Measurements from ENCODE around the gene FAM120AOS.

FAM120AOS gene

GRCh38 chr9:93419023-93419422, 34.4 kb downstream of the FAM120AOS start:
- Histone ChIP-seq H3K36me3 (ENCODE audit: control insufficient read depth in 1 of 2, insufficient read depth in 2 of 2, low read length in 2 of 2) (no peaks in the 10 kb centered on the region), H3K4ac (ENCODE audit: low read depth, low read length) (no peak overlapping the region), H2BK12ac (ENCODE audit: low read length) (no peak overlapping the region), H2BK5ac (ENCODE audit: low read depth, low read length, poor library complexity) (no peak overlapping the region), H3K23ac (ENCODE audit: low read length) (no peak overlapping the region), H3K18ac (ENCODE audit: low read length) (no peak overlapping the region), H3K79me2 (ENCODE audit: control insufficient read depth, insufficient read depth, low read length, poor library complexity) (no peaks in the 10 kb centered on the region), H3K27me3 (ENCODE audit: insufficient read depth, low read length) (no peaks in the 10 kb centered on the region), H4K91ac (ENCODE audit: low read depth, low read length) (no peak overlapping the region), H3K4me1 (ENCODE audit: control insufficient read depth in 1 of 2, insufficient read depth in 2 of 2, low read length in 2 of 2) (peaks cover 11 to 15% of the 10 kb centered on the region in 2 experiments), H3K4me3 (ENCODE audit: low read depth, low read length) (no peak overlapping the region), H3K79me1 (ENCODE audit: low read length) (no peaks in the 10 kb centered on the region), H4K12ac (ENCODE audit: low read depth, low read length) (no peak overlapping the region), H4K8ac (ENCODE audit: low read depth, low read length) (no peak overlapping the region), H3K9me3 (ENCODE audit: insufficient read depth, low read depth, low read length) (peaks cover 8% of the 10 kb centered on the region), H3K14ac (ENCODE audit: low read length) (no peak overlapping the region), H2BK120ac (ENCODE audit: insufficient read depth, low read length, poor library complexity) (no peak overlapping the region), H3K27ac (ENCODE audit: low read depth, low read length) (no peak overlapping the region), H3K9ac (ENCODE audit: low read length) (no peak overlapping the region), H3K4me2 (ENCODE audit: low read length) (no peak overlapping the region), H2AK5ac (ENCODE audit: low read length) (no peak overlapping the region), H2AFZ (ENCODE audit: insufficient read depth, low read length, poor library complexity) (no peak overlapping the region)
- no CpG with 5 or more reads among the region's 1 CpG for WGBS (ENCODE audit: extremely low coverage, insufficient coverage, insufficient read length)
- DNase-seq, result no peak

GRCh38 chr9:93417538-93417937, 35.8 kb downstream of the FAM120AOS start:
- Histone ChIP-seq H3K23ac (ENCODE audit: low read length) (no peak overlapping the region), H2BK5ac (ENCODE audit: low read depth, low read length, poor library complexity) (no peak overlapping the region), H3K14ac (ENCODE audit: low read length) (no peak overlapping the region), H2BK120ac (ENCODE audit: insufficient read depth, low read length, poor library complexity) (no peak overlapping the region), H2BK12ac (ENCODE audit: low read length) (no peak overlapping the region), H2AK5ac (ENCODE audit: low read length) (no peak overlapping the region), H3K18ac (ENCODE audit: low read length) (no peak overlapping the region), H3K9ac (ENCODE audit: low read length) (no peak overlapping the region), H3K79me2 (ENCODE audit: control insufficient read depth, insufficient read depth, low read length, poor library complexity) (no peaks in the 10 kb centered on the region), H4K91ac (ENCODE audit: low read depth, low read length) (no peak overlapping the region), H3K79me1 (ENCODE audit: low read length) (no peaks in the 10 kb centered on the region), H2AFZ (ENCODE audit: insufficient read depth, low read length, poor library complexity) (no peak overlapping the region), H3K4me2 (ENCODE audit: low read length) (no peak overlapping the region), H3K27me3 (ENCODE audit: insufficient read depth, low read length) (no peaks in the 10 kb centered on the region), H3K4me3 (ENCODE audit: low read depth, low read length) (no peak overlapping the region), H3K4me1 (ENCODE audit: control insufficient read depth in 1 of 2, insufficient read depth in 2 of 2, low read length in 2 of 2) (peaks cover 11 to 15% of the 10 kb centered on the region in 2 experiments), H4K8ac (ENCODE audit: low read depth, low read length) (no peak overlapping the region), H3K9me3 (ENCODE audit: insufficient read depth, low read depth, low read length) (peaks cover 8% of the 10 kb centered on the region), H3K36me3 (ENCODE audit: control insufficient read depth in 1 of 2, insufficient read depth in 2 of 2, low read length in 2 of 2) (no peaks in the 10 kb centered on the region), H3K4ac (ENCODE audit: low read depth, low read length) (no peak overlapping the region), H3K27ac (ENCODE audit: low read depth, low read length) (no peak overlapping the region), H4K12ac (ENCODE audit: low read depth, low read length) (no peak overlapping the region)
- WGBS (ENCODE audit: extremely low coverage, insufficient coverage, insufficient read length), result no CpG with 5 or more reads among the region's 1 CpG
- no peak for DNase-seq

- Histone ChIP-seq H4K12ac (ENCODE audit: low read depth, low read length) (no peak overlapping the region), H3K79me1 (ENCODE audit: low read length) (no peaks in the 10 kb centered on the region), H2BK12ac (ENCODE audit: low read length) (no peak overlapping the region), H3K23ac (ENCODE audit: low read length) (no peak overlapping the region), H2BK5ac (ENCODE audit: low read depth, low read length, poor library complexity) (peak overlapping the region; percentile 31), H2BK120ac (ENCODE audit: insufficient read depth, low read length, poor library complexity) (no peak overlapping the region), H3K27me3 (ENCODE audit: insufficient read depth, low read length) (no peaks in the 10 kb centered on the region), H4K91ac (ENCODE audit: low read depth, low read length) (no peak overlapping the region), H2AFZ (ENCODE audit: insufficient read depth, low read length, poor library complexity) (no peak overlapping the region), H3K27ac (ENCODE audit: low read depth, low read length) (peak overlapping the region; percentile 40), H4K8ac (ENCODE audit: low read depth, low read length) (no peak overlapping the region), H3K4ac (ENCODE audit: low read depth, low read length) (no peak overlapping the region), H3K4me2 (ENCODE audit: low read length) (peak overlapping the region; percentile 28), H2AK5ac (ENCODE audit: low read length) (no peak overlapping the region), H3K79me2 (ENCODE audit: control insufficient read depth, insufficient read depth, low read length, poor library complexity) (no peaks in the 10 kb centered on the region), H3K18ac (ENCODE audit: low read length) (no peak overlapping the region), H3K36me3 (ENCODE audit: control insufficient read depth in 1 of 2, insufficient read depth in 2 of 2, low read length in 2 of 2) (no peaks in the 10 kb centered on the region), H3K4me3 (ENCODE audit: low read depth, low read length) (no peak overlapping the region), H3K9me3 (ENCODE audit: insufficient read depth, low read depth, low read length) (peaks cover 8% of the 10 kb centered on the region), H3K9ac (ENCODE audit: low read length) (no peak overlapping the region), H3K4me1 (ENCODE audit: control insufficient read depth in 1 of 2, insufficient read depth in 2 of 2, low read length in 2 of 2) (peaks cover 11 to 15% of the 10 kb centered on the region in 2 experiments), H3K14ac (ENCODE audit: low read length) (no peak overlapping the region)
- no CpG with 5 or more reads among the region's 8 CpGs for WGBS (ENCODE audit: extremely low coverage, insufficient coverage, insufficient read length)
- DNase-seq, result peak; percentile 82 to 84
Observed at GRCh38 chr9:93416530-93417235, 36.7 kb downstream of the FAM120AOS start.

DNA sequence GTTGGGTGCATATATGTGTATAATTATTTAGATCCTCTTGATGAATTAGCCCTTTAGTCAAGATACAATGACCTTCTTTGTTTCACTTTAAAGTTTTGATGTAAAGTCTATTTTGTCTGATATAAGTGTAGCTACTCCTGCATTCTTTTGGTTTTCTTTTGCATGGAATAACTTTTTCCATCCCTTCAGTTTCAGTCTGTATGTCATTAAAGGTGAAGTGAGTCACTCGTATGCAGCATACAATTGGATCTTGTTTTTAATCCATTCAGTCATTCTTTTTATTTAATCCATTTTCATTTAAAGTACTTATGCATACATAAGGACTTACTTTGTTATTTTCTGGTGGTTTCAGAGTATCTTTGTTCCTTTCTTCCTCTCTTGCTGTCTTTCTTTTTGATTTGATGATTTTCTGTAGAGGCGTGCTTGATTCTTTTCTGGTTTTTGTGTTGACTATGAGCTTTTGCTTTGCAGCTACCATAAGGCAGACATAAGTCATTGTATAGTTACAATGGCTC, 38.1 kb downstream of the FAM120AOS start:
- Histone ChIP-seq H4K8ac (ENCODE audit: low read depth, low read length) (no peak overlapping the region), H3K9ac (ENCODE audit: low read length) (no peak overlapping the region), H3K4me3 (ENCODE audit: low read depth, low read length) (no peak overlapping the region), H3K27ac (ENCODE audit: low read depth, low read length) (no peak overlapping the region), H3K4ac (ENCODE audit: low read depth, low read length) (no peak overlapping the region), H3K4me2 (ENCODE audit: low read length) (no peak overlapping the region), H4K12ac (ENCODE audit: low read depth, low read length) (no peak overlapping the region), H4K91ac (ENCODE audit: low read depth, low read length) (no peak overlapping the region), H2BK12ac (ENCODE audit: low read length) (no peak overlapping the region), H2BK120ac (ENCODE audit: insufficient read depth, low read length, poor library complexity) (no peak overlapping the region), H3K79me2 (ENCODE audit: control insufficient read depth, insufficient read depth, low read length, poor library complexity) (no peaks in the 10 kb centered on the region), H2AFZ (ENCODE audit: insufficient read depth, low read length, poor library complexity) (no peak overlapping the region), H2AK5ac (ENCODE audit: low read length) (no peak overlapping the region), H3K36me3 (ENCODE audit: control insufficient read depth in 1 of 2, insufficient read depth in 2 of 2, low read length in 2 of 2) (no peaks in the 10 kb centered on the region), H3K4me1 (ENCODE audit: control insufficient read depth in 1 of 2, insufficient read depth in 2 of 2, low read length in 2 of 2) (peaks cover 10 to 15% of the 10 kb centered on the region in 2 experiments), H2BK5ac (ENCODE audit: low read depth, low read length, poor library complexity) (no peak overlapping the region), H3K14ac (ENCODE audit: low read length) (no peak overlapping the region), H3K27me3 (ENCODE audit: insufficient read depth, low read length) (no peaks in the 10 kb centered on the region), H3K9me3 (ENCODE audit: insufficient read depth, low read depth, low read length) (peaks cover 8% of the 10 kb centered on the region), H3K18ac (ENCODE audit: low read length) (no peak overlapping the region), H3K79me1 (ENCODE audit: low read length) (no peaks in the 10 kb centered on the region), H3K23ac (ENCODE audit: low read length) (no peak overlapping the region)
- no peak for DNase-seq
- WGBS (ENCODE audit: extremely low coverage, insufficient coverage, insufficient read length), result no CpG with 5 or more reads among the region's 2 CpGs
